HL-60 (cell line): ENCODE data around the gene TEDC1.

Source experiments
- TF ChIP-seq, protein P1 (sequence below): IDR thresholded peaks from one replicate; pipeline ENCODE4 v1.5.1; 2011; ENCODE audit warnings: low read length, control low read depth, inconsistent platforms; ENCODE audit not compliant: insufficient read depth
- TF ChIP-seq, protein P2 (sequence below): IDR thresholded peaks from 2 replicates; pipeline ENCODE4 v1.6.1; 2012; ENCODE audit warnings: low read depth; ENCODE audit not compliant: insufficient replicate concordance

DNA sequence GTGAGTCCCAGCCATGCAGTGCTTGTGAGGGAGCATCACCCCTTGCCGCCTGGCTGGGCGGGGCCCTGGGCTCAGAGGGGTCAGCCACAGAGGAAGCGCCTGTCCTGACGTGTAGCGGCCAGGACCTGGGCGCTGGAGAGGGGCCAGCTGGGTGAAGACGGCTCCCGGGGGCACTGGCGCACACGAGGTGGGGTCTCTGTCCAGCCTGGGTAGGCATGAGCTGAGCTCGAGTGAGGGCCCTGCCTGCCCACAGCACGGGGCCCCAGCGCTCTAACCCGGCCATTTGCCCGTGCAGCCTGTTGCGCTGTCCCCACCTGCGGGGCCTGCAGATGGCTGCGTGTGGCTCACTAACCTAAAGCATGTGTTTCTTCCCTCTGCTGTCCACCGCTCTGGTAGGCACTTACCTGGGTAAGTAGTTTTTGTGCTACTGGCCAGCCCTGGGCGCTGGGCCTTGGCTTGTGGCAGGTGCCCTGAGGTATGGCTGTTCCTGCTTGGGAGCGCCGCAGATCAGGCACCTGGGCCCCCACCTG is 23.0 kb upstream of the TEDC1 start:
- TF ChIP-seq, protein P1, sequence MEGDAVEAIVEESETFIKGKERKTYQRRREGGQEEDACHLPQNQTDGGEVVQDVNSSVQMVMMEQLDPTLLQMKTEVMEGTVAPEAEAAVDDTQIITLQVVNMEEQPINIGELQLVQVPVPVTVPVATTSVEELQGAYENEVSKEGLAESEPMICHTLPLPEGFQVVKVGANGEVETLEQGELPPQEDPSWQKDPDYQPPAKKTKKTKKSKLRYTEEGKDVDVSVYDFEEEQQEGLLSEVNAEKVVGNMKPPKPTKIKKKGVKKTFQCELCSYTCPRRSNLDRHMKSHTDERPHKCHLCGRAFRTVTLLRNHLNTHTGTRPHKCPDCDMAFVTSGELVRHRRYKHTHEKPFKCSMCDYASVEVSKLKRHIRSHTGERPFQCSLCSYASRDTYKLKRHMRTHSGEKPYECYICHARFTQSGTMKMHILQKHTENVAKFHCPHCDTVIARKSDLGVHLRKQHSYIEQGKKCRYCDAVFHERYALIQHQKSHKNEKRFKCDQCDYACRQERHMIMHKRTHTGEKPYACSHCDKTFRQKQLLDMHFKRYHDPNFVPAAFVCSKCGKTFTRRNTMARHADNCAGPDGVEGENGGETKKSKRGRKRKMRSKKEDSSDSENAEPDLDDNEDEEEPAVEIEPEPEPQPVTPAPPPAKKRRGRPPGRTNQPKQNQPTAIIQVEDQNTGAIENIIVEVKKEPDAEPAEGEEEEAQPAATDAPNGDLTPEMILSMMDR: no peak
- TF ChIP-seq, protein P2, sequence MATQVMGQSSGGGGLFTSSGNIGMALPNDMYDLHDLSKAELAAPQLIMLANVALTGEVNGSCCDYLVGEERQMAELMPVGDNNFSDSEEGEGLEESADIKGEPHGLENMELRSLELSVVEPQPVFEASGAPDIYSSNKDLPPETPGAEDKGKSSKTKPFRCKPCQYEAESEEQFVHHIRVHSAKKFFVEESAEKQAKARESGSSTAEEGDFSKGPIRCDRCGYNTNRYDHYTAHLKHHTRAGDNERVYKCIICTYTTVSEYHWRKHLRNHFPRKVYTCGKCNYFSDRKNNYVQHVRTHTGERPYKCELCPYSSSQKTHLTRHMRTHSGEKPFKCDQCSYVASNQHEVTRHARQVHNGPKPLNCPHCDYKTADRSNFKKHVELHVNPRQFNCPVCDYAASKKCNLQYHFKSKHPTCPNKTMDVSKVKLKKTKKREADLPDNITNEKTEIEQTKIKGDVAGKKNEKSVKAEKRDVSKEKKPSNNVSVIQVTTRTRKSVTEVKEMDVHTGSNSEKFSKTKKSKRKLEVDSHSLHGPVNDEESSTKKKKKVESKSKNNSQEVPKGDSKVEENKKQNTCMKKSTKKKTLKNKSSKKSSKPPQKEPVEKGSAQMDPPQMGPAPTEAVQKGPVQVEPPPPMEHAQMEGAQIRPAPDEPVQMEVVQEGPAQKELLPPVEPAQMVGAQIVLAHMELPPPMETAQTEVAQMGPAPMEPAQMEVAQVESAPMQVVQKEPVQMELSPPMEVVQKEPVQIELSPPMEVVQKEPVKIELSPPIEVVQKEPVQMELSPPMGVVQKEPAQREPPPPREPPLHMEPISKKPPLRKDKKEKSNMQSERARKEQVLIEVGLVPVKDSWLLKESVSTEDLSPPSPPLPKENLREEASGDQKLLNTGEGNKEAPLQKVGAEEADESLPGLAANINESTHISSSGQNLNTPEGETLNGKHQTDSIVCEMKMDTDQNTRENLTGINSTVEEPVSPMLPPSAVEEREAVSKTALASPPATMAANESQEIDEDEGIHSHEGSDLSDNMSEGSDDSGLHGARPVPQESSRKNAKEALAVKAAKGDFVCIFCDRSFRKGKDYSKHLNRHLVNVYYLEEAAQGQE: no peak
